BJ (cell line): ENCODE data around the gene ARHGEF28. TPM values are rescaled to one million over a fixed set of nuclear protein-coding genes. Genes with fewer than 3 reads are reported as not detected.

ENCODE experiments used
- CTCF ChIA-PET: fragments of 350-600 bp; formaldehyde crosslinking; extraction: SDS; loops from one replicate; lab custom pipeline; 2021; ENCODE audit warnings: antibody characterized with exemption, inconsistent platforms; lab: Yijun Ruan, JAX
- POLR2A ChIA-PET: fragments of 300-600 bp; sonication (Branson Sonifier 250); formaldehyde crosslinking; extraction: SDS; loops from one replicate; lab custom pipeline; 2021; ENCODE audit warnings: antibody characterized with exemption; lab: Charles Lee
- DNase-seq: peaks from one replicate; pipeline ENCODE4 v3.0.0-alpha.2; 2011; ENCODE audit warnings: low read depth
- H3K27me3 ChIP-seq: 2 replicates; pipeline ENCODE4 v1.6.0; 2011; ENCODE audit warnings: low read length; ENCODE audit not compliant: control insufficient read depth, insufficient read depth
- H3K36me3 ChIP-seq: 2 replicates; pipeline ENCODE4 v1.5.1; 2011; ENCODE audit warnings: low read length; ENCODE audit not compliant: control insufficient read depth, insufficient read depth
- H3K4me3 ChIP-seq: 2 replicates; pipeline ENCODE4 v1.5.1; 2011; ENCODE audit warnings: low read depth, mild to moderate bottlenecking, control low read depth, low read length
- CTCF ChIP-seq: IDR thresholded peaks from 2 replicates; pipeline ENCODE4 v1.5.1; 2011; ENCODE audit warnings: low read depth, mild to moderate bottlenecking, control low read depth, inconsistent platforms, low read length, moderate library complexity; ENCODE audit not compliant: insufficient read depth
- polyA plus RNA-seq: library from polyadenylated mRNA; depleted of rRNA; stranded (reverse); fragments of >200 nt; gene quantifications from 2 replicates; pipeline ENCODE4 v1.2.3, GENCODE V29; 2011

ARHGEF28 gene
- polyA plus RNA-seq, 1 experiment, result 2.8 TPM

GRCh38 chr5:73895471-73895870, 269.5 kb downstream of the ARHGEF28 start:
- TF ChIP-seq CTCF, result no peak
- Histone ChIP-seq H3K4me3 (no peak overlapping the region), H3K27me3 (no peaks in the 10 kb centered on the region), H3K36me3 (no peaks in the 10 kb centered on the region)
- ChIA-PET CTCF (no interaction called here), POLR2A (no interaction called here)
- no peak for DNase-seq

GRCh38 chr5:73896097-73896496, 270.1 kb downstream of the ARHGEF28 start:
- CTCF ChIA-PET, result no interaction called here
- TF ChIP-seq CTCF, result no peak
- POLR2A ChIA-PET, result no interaction called here
- DNase-seq, result no peak
- no peaks in the 10 kb centered on the region for H3K27me3 ChIP-seq
- no peaks in the 10 kb centered on the region for H3K36me3 ChIP-seq
- H3K4me3 ChIP-seq, result no peak overlapping the region

GRCh38 chr5:73896668-73897067, 270.7 kb downstream of the ARHGEF28 start:
- no peaks in the 10 kb centered on the region for H3K36me3 ChIP-seq
- CTCF ChIA-PET, result interaction anchor here (1.1 kb wide), 1 partner anchor 103 kb away, joined by 3 read pairs; no protein-coding TSS in a partner anchor
- no peak for TF ChIP-seq CTCF

GRCh38 chr5:73897893-73898292, 271.9 kb downstream of the ARHGEF28 start:
- H3K27me3 ChIP-seq, result no peaks in the 10 kb centered on the region
- no peak for DNase-seq
- H3K4me3 ChIP-seq, result no peak overlapping the region
- no peaks in the 10 kb centered on the region for H3K36me3 ChIP-seq
- ChIA-PET POLR2A (no interaction called here), CTCF (no interaction called here)
- TF ChIP-seq CTCF, result no peak

More at GRCh38 chr5:73896668-73897067, 270.7 kb downstream of the ARHGEF28 start:
- Histone ChIP-seq H3K4me3 (no peak overlapping the region), H3K27me3 (no peaks in the 10 kb centered on the region)
- no peak for DNase-seq
- POLR2A ChIA-PET, result no interaction called here

GRCh38 chr5:73899055-73899454, 273.1 kb downstream of the ARHGEF28 start:
- no peaks in the 10 kb centered on the region for H3K36me3 ChIP-seq
- TF ChIP-seq CTCF, result no peak
- no peak overlapping the region for H3K4me3 ChIP-seq
- CTCF ChIA-PET, result interaction anchor here (0.6 to 1.2 kb wide), 4 partner anchors 9 to 755 kb away, joined by 3 to 5 read pairs (median 4); no protein-coding TSS in a partner anchor
- no peaks in the 10 kb centered on the region for H3K27me3 ChIP-seq
- POLR2A ChIA-PET, result no interaction called here
- no peak for DNase-seq
